Caco-2 (cell line): Measurements from ENCODE around the gene TTYH1. TPM values are rescaled to one million over a fixed set of nuclear protein-coding genes. Genes with fewer than 3 reads are reported as not detected.
A peak's percentile ranks its signal among the peaks of the same experiment; 100 is the strongest.

ENCODE experiments used
- BruUV-seq: library from RNA; stranded (reverse); fragments of 400-500 nt; replicated peaks from 2 replicates; lab custom pipeline; 2021; lab: Mats Ljungman, UMichigan
- CTCF ChIA-PET: fragments of 300-600 bp; sonication (Branson Sonifier 250); formaldehyde crosslinking; loops from one replicate; lab custom pipeline; 2022; ENCODE audit warnings: antibody characterized with exemption; lab: Charles Lee
- POLR2A ChIA-PET: fragments of 300-600 bp; sonication (Branson Sonifier 250); formaldehyde crosslinking; loops from one replicate; lab custom pipeline; 2022; ENCODE audit warnings: antibody characterized with exemption; lab: Charles Lee
- DNase-seq, 2 experiments: peaks; one replicate each; pipeline versions ENCODE4 v3.0.0 to v3.0.0-alpha.2; 2020 to 2022
- H3K27me3 ChIP-seq: replicated peaks from 2 replicates; pipeline ENCODE4 v1.6.0; 2011; ENCODE audit warnings: low read length; ENCODE audit not compliant: control insufficient read depth, insufficient read depth
- H3K36me3 ChIP-seq: 2 replicates; pipeline ENCODE4 v1.5.1; 2011; ENCODE audit warnings: low read length; ENCODE audit not compliant: control insufficient read depth, insufficient read depth
- H3K4me1 ChIP-seq: fragments of 250-450 bp; sonication (Bioruptor Pico); 2 replicates; pipeline ENCODE4 v1.5.1; 2020; ENCODE audit warnings: mild to moderate bottlenecking
- H3K4me3 ChIP-seq: 2 replicates; pipeline ENCODE4 v1.5.1; 2011; ENCODE audit warnings: low read depth, mild to moderate bottlenecking, control low read depth, low read length
- H3K9me3 ChIP-seq: fragments of 250-450 bp; sonication (Bioruptor Pico); 2 replicates; pipeline ENCODE4 v1.5.1; 2020; ENCODE audit warnings: mild to moderate bottlenecking, moderate library complexity
- H3K27ac Mint-ChIP-seq: one replicate; pipeline ENCODE4 v1.8.0; 2022; ENCODE audit warnings: mixed read lengths; ENCODE audit not compliant: unreplicated experiment
- H3K27me3 Mint-ChIP-seq: one replicate; pipeline ENCODE4 v1.8.0; 2022; ENCODE audit warnings: mixed read lengths; ENCODE audit not compliant: insufficient read depth, unreplicated experiment
- H3K36me3 Mint-ChIP-seq: one replicate; pipeline ENCODE4 v1.8.0; 2022; ENCODE audit warnings: mild to moderate bottlenecking, mixed read lengths; ENCODE audit not compliant: insufficient read depth, unreplicated experiment
- H3K4me1 Mint-ChIP-seq: one replicate; pipeline ENCODE4 v1.8.0; 2022; ENCODE audit warnings: low read depth, mixed read lengths; ENCODE audit not compliant: unreplicated experiment
- H3K4me3 Mint-ChIP-seq: one replicate; pipeline ENCODE4 v1.8.0; 2022; ENCODE audit warnings: mild to moderate bottlenecking, moderate library complexity, mixed read lengths; ENCODE audit not compliant: unreplicated experiment
- H3K9me3 Mint-ChIP-seq: one replicate; pipeline ENCODE4 v1.8.0; 2022; ENCODE audit warnings: mixed read lengths; ENCODE audit not compliant: unreplicated experiment
- intact Hi-C: fragments of 100-400 bp; cut with micrococcal nuclease; formaldehyde crosslinking; loops from one replicate; pipeline ENCODE4 v1.10.0; 2022; ENCODE audit not compliant: unreplicated experiment
- total RNA-seq: library from RNA; stranded (reverse); gene quantifications from 2 replicates; pipeline ENCODE4 v1.2.3, GENCODE V29; 2022
- TF ChIP-seq, protein P1 (sequence below), 2 experiments: fragments of 200-600 bp in 1 of 2; IDR thresholded peaks; 1 replicate in 1 of 2; 2 replicates in 1 of 2; pipeline versions ENCODE4 v1.5.1 to v1.8.0; 2011 to 2022; ENCODE audit warnings: antibody characterized with exemption in 1 of 2, control low read depth in 1 of 2, inconsistent platforms in 1 of 2, low read depth in 1 of 2, low read length in 1 of 2, mild to moderate bottlenecking in 1 of 2, moderate library complexity in 1 of 2; ENCODE audit not compliant: insufficient read depth in 1 of 2, severe bottlenecking in 1 of 2, unreplicated experiment in 1 of 2

The TTYH1 gene
- total RNA-seq, 1 experiment from 2014 or later: not detected

DNA sequence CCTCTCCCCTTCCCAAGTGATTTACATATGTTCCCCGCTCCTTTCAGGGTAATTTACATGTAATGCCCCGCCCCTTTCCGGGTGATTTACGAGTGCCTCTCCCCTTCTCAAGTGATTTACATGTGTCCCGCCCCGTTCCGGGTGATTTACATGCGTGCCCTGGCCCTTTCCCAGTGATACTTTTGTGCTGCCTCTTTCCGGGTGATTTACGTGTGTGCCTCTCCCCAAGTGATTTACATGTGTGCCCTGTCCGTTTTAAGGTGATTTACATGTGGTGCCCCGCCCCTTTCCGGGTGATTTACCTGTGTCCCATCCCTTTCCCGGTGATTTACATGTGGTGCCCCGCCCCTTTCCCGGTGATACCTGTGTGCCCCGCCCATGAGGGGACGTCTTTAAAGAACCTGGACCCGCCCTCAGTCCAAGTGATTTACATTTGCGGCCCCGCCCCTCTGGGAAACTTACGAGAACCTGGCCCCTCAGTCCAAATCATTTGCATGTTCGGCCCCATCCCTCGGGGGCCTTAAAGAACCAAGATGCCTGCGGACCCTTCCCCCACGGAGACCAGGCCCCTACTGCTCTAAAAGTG is 48.9 kb downstream of the TTYH1 start:
- H3K4me3 Mint-ChIP-seq: peak overlapping the region; percentile 92
- H3K36me3 ChIP-seq: 0 out of 2 replicates have a peak, but pooled peaks cover 2% of the 10 kb centered on the region
- no TSS peak for BruUV-seq
- peak overlapping the region; percentile 99 for H3K27ac Mint-ChIP-seq
- ChIA-PET CTCF (interaction anchor here (0.6 to 1.9 kb wide), 5 partner anchors 16 to 683 kb away, joined by 3 to 12 read pairs (median 3); partner anchors contain the start of genes LENG8 and MBOAT7), POLR2A (interaction anchor here (0.6 to 3.1 kb wide), 5 partner anchors 15 to 327 kb away, joined by 3 to 48 read pairs (median 4); partner anchors contain the start of genes CNOT3, LENG8 and MBOAT7)
- H3K4me3 ChIP-seq: peak overlapping the region; percentile 81
- peak; percentile 97 to 100 for DNase-seq
- H3K9me3 Mint-ChIP-seq: no peaks in the 10 kb centered on the region
- no peaks in the 10 kb centered on the region for H3K27me3 Mint-ChIP-seq
- H3K4me1 Mint-ChIP-seq: peaks cover 25% of the 10 kb centered on the region
- no peaks in the 10 kb centered on the region for H3K9me3 ChIP-seq
- intact Hi-C loops: loop anchor here (1.0 to 5.0 kb wide), 3 partner anchors 15 to 1678 kb away; partner anchors contain the start of genes LENG8, TSEN34 and ZNF444
- peaks cover 15% of the 10 kb centered on the region for H3K4me1 ChIP-seq
- no peaks in the 10 kb centered on the region for H3K27me3 ChIP-seq
- H3K36me3 Mint-ChIP-seq: peaks cover 67% of the 10 kb centered on the region
- TF ChIP-seq, protein P1, sequence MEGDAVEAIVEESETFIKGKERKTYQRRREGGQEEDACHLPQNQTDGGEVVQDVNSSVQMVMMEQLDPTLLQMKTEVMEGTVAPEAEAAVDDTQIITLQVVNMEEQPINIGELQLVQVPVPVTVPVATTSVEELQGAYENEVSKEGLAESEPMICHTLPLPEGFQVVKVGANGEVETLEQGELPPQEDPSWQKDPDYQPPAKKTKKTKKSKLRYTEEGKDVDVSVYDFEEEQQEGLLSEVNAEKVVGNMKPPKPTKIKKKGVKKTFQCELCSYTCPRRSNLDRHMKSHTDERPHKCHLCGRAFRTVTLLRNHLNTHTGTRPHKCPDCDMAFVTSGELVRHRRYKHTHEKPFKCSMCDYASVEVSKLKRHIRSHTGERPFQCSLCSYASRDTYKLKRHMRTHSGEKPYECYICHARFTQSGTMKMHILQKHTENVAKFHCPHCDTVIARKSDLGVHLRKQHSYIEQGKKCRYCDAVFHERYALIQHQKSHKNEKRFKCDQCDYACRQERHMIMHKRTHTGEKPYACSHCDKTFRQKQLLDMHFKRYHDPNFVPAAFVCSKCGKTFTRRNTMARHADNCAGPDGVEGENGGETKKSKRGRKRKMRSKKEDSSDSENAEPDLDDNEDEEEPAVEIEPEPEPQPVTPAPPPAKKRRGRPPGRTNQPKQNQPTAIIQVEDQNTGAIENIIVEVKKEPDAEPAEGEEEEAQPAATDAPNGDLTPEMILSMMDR (IDR thresholded peaks at IDR 0.05; ENCODE audit: insufficient read depth in 1 of 2, low read depth in 1 of 2, low read length in 1 of 2, severe bottlenecking in 1 of 2, unreplicated experiment in 1 of 2): no peak

DNA sequence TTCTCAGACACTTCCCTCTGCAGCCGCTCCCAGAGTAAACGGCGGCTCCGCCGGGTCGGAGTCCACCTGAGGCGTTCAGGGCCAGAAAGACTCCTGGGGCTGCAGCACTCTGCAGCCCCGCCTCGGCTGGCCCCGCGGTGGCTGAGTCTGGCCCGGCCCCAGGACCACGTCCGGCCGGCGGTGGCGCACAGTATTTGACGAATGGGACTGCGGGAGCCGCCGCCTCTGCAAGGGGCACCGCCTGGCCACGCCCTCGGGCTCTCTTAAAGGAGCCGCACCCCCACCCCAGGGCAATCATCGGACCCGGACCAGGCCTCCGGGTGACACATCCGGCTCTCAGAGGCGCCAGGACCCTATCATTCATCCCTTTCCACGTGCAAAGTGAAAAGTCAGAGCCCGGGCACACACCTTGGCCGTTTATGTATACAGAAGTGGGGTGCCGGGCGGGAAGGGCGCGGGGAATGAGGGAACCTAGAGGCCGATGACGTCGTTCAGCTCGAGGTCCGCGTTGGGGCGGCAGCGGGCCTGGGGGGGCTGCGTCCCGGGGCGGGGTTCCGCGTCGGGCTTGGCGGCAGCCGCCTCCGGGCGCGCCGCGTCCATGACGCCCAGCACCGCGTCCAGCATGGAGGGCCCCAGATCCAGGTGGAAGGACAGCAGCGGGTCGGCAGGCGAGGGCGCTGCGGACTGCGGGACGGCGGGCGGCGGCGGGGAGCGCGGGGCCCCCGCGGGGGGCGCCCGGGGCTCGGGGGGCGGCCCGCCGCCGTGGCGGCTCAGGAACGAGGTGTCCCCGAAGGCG is 49.6 kb downstream of the TTYH1 start:
- no TSS peak for BruUV-seq
- Histone ChIP-seq H3K9me3 (no peaks in the 10 kb centered on the region), H3K36me3 (no peaks in the 10 kb centered on the region), H3K4me1 (peaks cover 20% of the 10 kb centered on the region), H3K27me3 (no peaks in the 10 kb centered on the region), H3K4me3 (peak overlapping the region; percentile 81)
- Mint-ChIP-seq H3K27me3 (no peaks in the 10 kb centered on the region), H3K27ac (peak overlapping the region; percentile 99), H3K9me3 (no peaks in the 10 kb centered on the region), H3K4me3 (peak overlapping the region; percentile 92), H3K4me1 (peaks cover 24% of the 10 kb centered on the region), H3K36me3 (peaks cover 60% of the 10 kb centered on the region)
- POLR2A ChIA-PET: interaction anchor here (0.9 kb wide), 1 partner anchor 16 kb away, joined by 4 read pairs; the partner anchor contains the start of gene LENG8
- peak; percentile 96 for DNase-seq
- TF ChIP-seq, protein P1 (IDR thresholded peaks at IDR 0.05; ENCODE audit: insufficient read depth in 1 of 2, low read depth in 1 of 2, low read length in 1 of 2, severe bottlenecking in 1 of 2, unreplicated experiment in 1 of 2): no peak
- CTCF ChIA-PET: no interaction called here
- intact Hi-C loops: loop anchor here (1.0 to 5.0 kb wide), 3 partner anchors 16 to 1677 kb away; partner anchors contain the start of genes LENG8, TSEN34 and ZNF444
